Nephron progenitor cell (in vitro differentiated cells): ENCODE measurements around the gene TRIM29.
"Not testable (repeated sequence)": the region's sequence is repeated elsewhere in the genome, so short reads cannot be mapped to it uniquely, and the experiment has no call there.

Experiments used
- DNase-seq: peaks from one replicate; pipeline ENCODE4 v3.0.0; 2021
- H3K27ac Mint-ChIP-seq: 2 replicates; pipeline ENCODE4 v1.8.0; 2021; ENCODE audit warnings: mild to moderate bottlenecking, moderate library complexity, mixed read lengths
- H3K27me3 Mint-ChIP-seq: 2 replicates; pipeline ENCODE4 v1.8.0; 2021; ENCODE audit warnings: mild to moderate bottlenecking, low read depth, mixed read lengths; ENCODE audit not compliant: poor library complexity
- H3K36me3 Mint-ChIP-seq: 2 replicates; pipeline ENCODE4 v1.8.0; 2021; ENCODE audit warnings: low read depth, mixed read lengths
- H3K4me1 Mint-ChIP-seq: 2 replicates; pipeline ENCODE4 v1.8.0; 2021; ENCODE audit warnings: mixed read lengths
- H3K4me3 Mint-ChIP-seq: 2 replicates; pipeline ENCODE4 v1.8.0; 2021; ENCODE audit warnings: mild to moderate bottlenecking, moderate library complexity, mixed read lengths
- H3K9me3 Mint-ChIP-seq: 2 replicates; pipeline ENCODE4 v1.8.0; 2021; ENCODE audit warnings: mild to moderate bottlenecking, moderate library complexity, mixed read lengths
- CTCF ChIP-seq: fragments of 200-600 bp; sonication (generic); IDR thresholded peaks from 2 replicates; pipeline ENCODE4 v1.5.0; 2021; ENCODE audit warnings: antibody characterized with exemption

The TRIM29 gene

DNA sequence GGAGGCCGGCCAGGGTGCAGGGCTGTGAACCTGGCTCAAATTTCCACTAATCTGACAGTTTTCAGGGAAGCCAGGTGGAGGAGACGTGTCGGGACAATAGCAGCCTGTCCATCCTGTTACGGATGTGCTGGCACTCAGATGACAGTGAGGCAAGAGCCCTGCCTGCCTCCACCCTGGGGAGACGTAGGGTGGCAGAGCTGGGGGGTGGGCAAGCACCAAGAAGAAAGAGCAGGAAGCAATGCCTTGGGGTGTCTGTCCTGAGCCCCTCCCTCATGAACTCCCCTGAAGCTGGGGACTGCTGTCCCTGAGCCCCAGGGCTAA lies 10.0 kb upstream of the TRIM29 start:
- H3K27me3 Mint-ChIP-seq = peaks cover 49% of the 10 kb centered on the region

GRCh38 chr11:120147094-120147949 lies 9.4 kb upstream of the TRIM29 start:
- Mint-ChIP-seq H3K4me1 (peaks cover 18% of the 10 kb centered on the region), H3K4me3 (no peak overlapping the region), H3K27ac (no peak overlapping the region), H3K27me3 (peaks cover 51% of the 10 kb centered on the region), H3K36me3 (no peaks in the 10 kb centered on the region), H3K9me3 (peaks cover 30% of the 10 kb centered on the region)
- TF ChIP-seq CTCF = no peak
- DNase-seq = no peak

More for the DNA sequence above, 10.0 kb upstream of the TRIM29 start:
- peaks cover 18% of the 10 kb centered on the region for H3K4me1 Mint-ChIP-seq
- H3K4me3 Mint-ChIP-seq = no peak overlapping the region
- DNase-seq = no peak
- H3K36me3 Mint-ChIP-seq = no peaks in the 10 kb centered on the region
- no peak for TF ChIP-seq CTCF
- H3K27ac Mint-ChIP-seq = no peak overlapping the region
- H3K9me3 Mint-ChIP-seq = peaks cover 30% of the 10 kb centered on the region

DNA sequence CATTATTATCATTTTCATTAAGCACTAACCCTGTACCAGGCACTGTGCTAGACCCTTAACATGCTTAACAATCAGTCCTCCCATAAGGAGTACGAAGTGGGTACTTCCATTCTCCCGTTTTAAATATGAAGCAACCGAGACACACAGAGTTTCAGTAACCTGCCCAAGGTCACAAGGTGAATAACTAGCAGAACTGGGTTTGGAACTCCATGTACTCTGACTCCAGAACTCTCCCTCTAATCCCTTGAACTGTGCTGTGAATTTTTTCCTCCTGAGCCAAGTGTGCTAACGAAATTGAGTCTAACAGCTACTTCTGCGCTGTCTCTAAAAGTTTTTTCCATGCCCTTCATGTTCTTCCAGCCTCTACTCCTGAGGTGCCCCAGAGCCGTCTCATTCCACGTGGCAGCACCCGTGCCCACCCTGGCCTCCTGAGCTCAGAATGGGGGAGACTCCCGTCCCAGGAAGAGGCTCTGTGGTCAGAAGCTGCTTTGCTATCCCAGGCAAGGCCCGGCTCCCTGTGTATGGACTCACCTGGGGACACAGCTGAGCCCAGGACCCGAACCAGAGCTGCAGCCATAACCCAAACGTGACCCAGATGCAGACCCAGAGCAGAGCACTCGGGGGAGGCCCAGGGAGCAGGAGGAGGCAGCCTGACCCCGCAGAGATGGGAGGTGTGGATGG lies 8.6 kb upstream of the TRIM29 start:
- Mint-ChIP-seq H3K27ac (no peak overlapping the region), H3K4me3 (no peak overlapping the region)
- no peak for TF ChIP-seq CTCF

DNA sequence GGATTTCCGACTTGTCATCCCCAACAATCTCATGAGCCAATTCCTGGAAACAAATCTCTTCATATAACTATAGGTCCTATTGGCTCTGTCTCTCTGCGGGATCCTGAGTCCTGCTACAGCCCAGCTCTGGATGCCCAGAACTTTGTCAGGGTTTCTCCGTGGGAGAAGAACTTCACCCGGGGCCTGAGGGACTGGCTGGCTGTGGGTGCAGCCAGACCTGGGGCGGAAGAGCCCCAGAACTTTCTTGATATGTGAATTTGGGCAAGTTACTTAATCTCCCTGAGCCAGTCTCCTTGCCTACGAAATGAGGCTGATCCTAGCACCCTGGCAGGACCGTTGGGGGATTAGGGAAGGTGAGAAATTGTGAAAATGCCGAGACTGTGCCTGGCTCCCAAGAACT lies 6.6 kb upstream of the TRIM29 start:
- Mint-ChIP-seq H3K27me3 (peaks cover 53% of the 10 kb centered on the region), H3K36me3 (no peaks in the 10 kb centered on the region), H3K9me3 (peaks cover 6% of the 10 kb centered on the region), H3K27ac (no peak overlapping the region), H3K4me1 (peaks cover 18% of the 10 kb centered on the region), H3K4me3 (no peak overlapping the region)
- no peak for DNase-seq
- no peak for TF ChIP-seq CTCF

More for the DNA sequence above, 8.6 kb upstream of the TRIM29 start:
- Mint-ChIP-seq H3K27me3 (peaks cover 53% of the 10 kb centered on the region), H3K9me3 (peaks cover 27% of the 10 kb centered on the region), H3K4me1 (peaks cover 18% of the 10 kb centered on the region), H3K36me3 (no peaks in the 10 kb centered on the region)
- no peak for DNase-seq

DNA sequence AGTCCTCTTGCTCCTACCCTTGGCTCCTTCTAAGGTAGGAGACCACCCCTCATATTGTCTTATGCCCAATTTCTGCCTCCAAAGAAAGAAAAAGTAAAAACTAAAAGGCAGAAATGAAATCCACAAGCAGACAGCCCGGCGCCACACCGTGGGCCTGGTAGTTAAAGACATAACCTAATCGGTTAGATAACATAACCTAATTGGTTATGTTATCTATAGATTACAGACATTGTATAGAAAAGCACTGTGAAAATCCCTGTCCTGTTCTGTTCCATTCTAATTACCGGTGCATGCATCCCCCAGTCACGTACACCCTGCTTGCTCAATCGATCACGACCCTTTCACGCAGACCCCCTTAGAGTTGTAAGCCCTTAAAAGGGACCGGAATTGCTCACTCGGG lies 5.6 kb upstream of the TRIM29 start:
- H3K27me3 Mint-ChIP-seq = peaks cover 50% of the 10 kb centered on the region
- not testable (repeated sequence) for H3K9me3 Mint-ChIP-seq, H3K4me3 Mint-ChIP-seq, DNase-seq, H3K27ac Mint-ChIP-seq, H3K36me3 Mint-ChIP-seq
- peaks cover 15% of the 10 kb centered on the region for H3K4me1 Mint-ChIP-seq

GRCh38 chr11:120142441-120143100 lies 4.7 kb upstream of the TRIM29 start:
- Mint-ChIP-seq H3K4me1 (peaks cover 10% of the 10 kb centered on the region), H3K27me3 (peaks cover 55% of the 10 kb centered on the region), H3K4me3 (no peak overlapping the region), H3K36me3 (no peaks in the 10 kb centered on the region), H3K9me3 (no peaks in the 10 kb centered on the region), H3K27ac (no peak overlapping the region)
- no peak for DNase-seq
- no peak for TF ChIP-seq CTCF
